GM12874 (cell line): Measurements from ENCODE around the gene PPP2R5B.

Experiments
- CTCF ChIP-seq: IDR thresholded peaks from 2 replicates; pipeline ENCODE4 v1.5.1; 2011; ENCODE audit warnings: low read depth, mild to moderate bottlenecking, control low read depth, low read length, moderate library complexity; ENCODE audit not compliant: insufficient read depth

The PPP2R5B gene

GRCh38 chr11:64933935-64934681 lies 9.6 kb downstream of the PPP2R5B start:
- no peak for TF ChIP-seq CTCF

- no peak for TF ChIP-seq CTCF
These were observed 10.3 kb downstream of the PPP2R5B start for GRCh38 chr11:64934682-64935358.

GRCh38 chr11:64935359-64936081 lies 11.0 kb downstream of the PPP2R5B start, which contains the start of gene GPHA2:
Gene GPHA2 (minus strand): TSS chr11:64935893. CDS start chr11:64935460, 433 bp downstream.
- TF ChIP-seq CTCF: no peak

- TF ChIP-seq CTCF: no peak
These were observed 12.1 kb downstream of the PPP2R5B start for GRCh38 chr11:64936539-64936938.

GRCh38 chr11:64947208-64947814 lies 22.8 kb downstream of the PPP2R5B start:
- no peak for TF ChIP-seq CTCF

- no peak for TF ChIP-seq CTCF
These were observed 27.0 kb downstream of the PPP2R5B start for GRCh38 chr11:64951529-64951928.

- no peak for TF ChIP-seq CTCF
These were observed 29.7 kb downstream of the PPP2R5B start for GRCh38 chr11:64954201-64954600.
